Choroid plexus epithelial cell (primary cell): Measurements from ENCODE around the gene LYPD5.
A peak's percentile ranks its signal among the peaks of the same experiment; 100 is the strongest.

Experiments used
- DNase-seq: peaks from one replicate; pipeline ENCODE4 v3.0.0-alpha.2; 2010; ENCODE audit warnings: low read depth
- H3K4me3 ChIP-seq: 2 replicates; pipeline ENCODE4 v1.5.1; 2011; ENCODE audit warnings: low read depth, mild to moderate bottlenecking, control low read depth, low read length, moderate library complexity
- TF ChIP-seq, protein P1 (sequence below): conservative IDR thresholded peaks from 2 replicates; pipeline ENCODE4 v1.5.1; 2011; ENCODE audit warnings: low read depth, mild to moderate bottlenecking, control low read depth, inconsistent platforms, low read length, moderate library complexity

The LYPD5 gene

DNA sequence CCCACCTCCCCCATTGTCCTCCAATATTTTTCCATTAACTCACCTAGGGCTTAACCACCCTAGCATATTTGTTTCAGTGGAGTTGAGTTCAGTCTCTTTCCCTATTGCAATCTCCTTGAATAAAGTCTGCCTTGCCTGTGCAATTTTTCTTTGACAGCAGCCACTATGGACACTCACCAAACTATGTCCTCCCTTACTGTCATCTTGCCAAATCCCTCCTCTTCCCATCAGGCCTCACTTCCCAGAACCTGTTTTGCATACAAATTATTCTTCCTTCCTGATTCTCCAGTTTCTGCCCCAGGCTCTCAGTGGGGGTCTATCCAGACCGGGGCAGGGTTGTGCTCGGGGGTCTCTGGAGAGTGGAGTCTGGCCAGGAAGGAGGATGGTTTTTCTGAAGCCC is 2.2 kb upstream of the LYPD5 start:
- DNase-seq: no peak
- TF ChIP-seq, protein P1, sequence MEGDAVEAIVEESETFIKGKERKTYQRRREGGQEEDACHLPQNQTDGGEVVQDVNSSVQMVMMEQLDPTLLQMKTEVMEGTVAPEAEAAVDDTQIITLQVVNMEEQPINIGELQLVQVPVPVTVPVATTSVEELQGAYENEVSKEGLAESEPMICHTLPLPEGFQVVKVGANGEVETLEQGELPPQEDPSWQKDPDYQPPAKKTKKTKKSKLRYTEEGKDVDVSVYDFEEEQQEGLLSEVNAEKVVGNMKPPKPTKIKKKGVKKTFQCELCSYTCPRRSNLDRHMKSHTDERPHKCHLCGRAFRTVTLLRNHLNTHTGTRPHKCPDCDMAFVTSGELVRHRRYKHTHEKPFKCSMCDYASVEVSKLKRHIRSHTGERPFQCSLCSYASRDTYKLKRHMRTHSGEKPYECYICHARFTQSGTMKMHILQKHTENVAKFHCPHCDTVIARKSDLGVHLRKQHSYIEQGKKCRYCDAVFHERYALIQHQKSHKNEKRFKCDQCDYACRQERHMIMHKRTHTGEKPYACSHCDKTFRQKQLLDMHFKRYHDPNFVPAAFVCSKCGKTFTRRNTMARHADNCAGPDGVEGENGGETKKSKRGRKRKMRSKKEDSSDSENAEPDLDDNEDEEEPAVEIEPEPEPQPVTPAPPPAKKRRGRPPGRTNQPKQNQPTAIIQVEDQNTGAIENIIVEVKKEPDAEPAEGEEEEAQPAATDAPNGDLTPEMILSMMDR: no peak
- H3K4me3 ChIP-seq: no peak overlapping the region

DNA sequence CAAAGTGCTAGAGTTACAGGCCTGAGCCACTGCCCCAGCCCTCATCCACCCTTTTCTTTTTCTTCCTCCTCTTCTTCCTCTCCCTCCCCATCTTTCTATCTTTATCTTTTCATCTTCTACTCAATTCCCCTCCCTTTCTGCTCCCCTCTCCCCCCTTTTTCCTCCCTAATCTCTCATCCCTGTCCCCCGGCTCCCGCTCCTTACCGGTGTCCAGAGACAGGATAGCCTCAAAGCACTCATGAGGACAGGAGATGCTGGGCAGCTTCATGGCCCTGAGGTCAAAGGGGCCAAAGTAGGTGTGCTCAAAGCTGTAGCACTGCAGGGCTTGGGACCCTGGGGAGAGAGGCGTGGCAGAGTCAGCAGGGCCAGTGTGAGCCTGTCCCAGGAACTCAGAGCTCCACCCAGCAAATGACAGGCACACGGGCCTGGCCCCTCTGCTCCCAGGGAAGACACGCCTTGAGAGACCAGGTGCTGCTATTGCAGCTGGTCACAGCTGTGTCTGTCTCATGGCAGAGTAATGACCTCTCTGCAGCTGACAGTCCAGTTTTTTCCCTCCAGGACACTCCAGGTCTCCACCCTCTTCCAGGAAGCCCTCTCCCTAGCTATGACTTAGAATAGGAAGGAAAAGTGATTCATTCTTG is 2.6 kb downstream of the LYPD5 start:
- DNase-seq: no peak
- H3K4me3 ChIP-seq: no peak overlapping the region
- TF ChIP-seq, protein P1: no peak

DNA sequence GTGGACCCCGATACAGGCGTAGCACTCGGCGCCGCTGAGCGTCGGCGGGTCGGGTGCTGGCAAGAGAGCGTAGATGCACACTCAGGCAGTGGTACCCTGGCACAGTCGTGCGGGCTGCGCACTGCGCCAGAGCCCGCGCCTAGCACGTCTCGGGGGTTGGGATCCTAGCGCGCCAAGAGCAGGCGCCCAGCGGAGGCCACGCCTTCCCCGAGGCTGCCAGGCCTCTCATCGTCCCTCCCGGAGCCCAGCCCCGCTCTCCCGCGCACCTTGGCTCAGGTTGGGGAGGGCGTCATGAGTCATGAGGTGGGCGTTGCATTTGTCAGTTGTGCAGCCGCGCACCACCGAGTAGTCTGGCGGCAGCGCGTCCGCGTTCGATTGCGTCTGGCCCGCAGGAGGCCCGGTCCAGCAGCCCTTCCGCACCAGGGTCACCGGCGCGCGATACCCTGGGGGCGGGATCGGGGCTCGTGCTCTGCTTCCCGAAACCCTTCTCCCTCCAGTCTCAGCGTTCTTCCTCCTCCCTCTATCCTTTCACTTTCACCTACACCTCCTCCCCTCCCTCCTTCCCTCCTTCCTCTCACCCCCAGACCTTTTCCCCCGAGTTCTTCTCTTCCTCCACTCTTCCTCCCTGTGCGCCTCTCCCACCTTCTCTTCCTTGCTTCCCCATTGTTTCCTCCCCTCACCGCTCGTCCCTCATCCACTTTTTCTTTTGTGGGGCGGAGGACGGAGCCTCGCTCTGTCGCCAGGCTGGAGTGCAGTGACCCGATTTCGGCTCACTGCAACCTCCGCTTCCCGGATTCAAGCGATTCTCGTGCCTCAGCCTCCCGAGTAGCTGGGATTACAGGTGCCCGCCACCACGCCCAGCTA is 3.5 kb downstream of the LYPD5 start:
- DNase-seq: no peak
- TF ChIP-seq, protein P1: no peak

DNA sequence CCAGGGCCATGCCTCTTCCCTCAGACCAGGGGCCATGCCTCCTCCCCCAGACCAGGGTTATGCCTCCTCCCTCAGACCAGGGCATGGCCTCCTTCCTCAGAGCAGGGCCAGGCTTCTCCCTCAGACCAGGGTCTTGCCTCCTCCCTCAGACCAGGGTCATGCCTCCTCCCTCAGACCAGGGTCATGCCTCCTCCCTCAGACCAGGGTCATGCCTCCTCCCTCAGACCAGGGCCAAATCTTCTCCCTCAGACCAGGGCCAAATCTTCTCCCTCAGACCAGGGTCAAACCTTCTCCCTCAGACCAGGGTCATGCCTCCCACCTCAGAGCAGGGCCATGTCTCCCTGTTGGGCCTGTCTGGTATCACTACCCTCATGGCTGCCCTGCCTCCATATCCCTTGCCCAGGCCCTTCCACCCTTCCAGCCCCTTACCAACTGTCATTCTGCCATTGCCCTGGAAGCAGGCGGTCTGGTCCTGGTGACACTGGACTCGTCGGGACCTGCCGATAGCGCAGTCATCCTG is 4.2 kb downstream of the LYPD5 start:
- H3K4me3 ChIP-seq: peak overlapping the region; percentile 60
- TF ChIP-seq, protein P1: no peak
- no peak for DNase-seq

More for the DNA sequence above, 3.5 kb downstream of the LYPD5 start:
- peak overlapping the region; percentile 60 for H3K4me3 ChIP-seq

GRCh38 chr19:43797556-43797955 is 4.7 kb downstream of the LYPD5 start:
- no peak overlapping the region for H3K4me3 ChIP-seq
- no peak for DNase-seq
- TF ChIP-seq, protein P1: no peak

GRCh38 chr19:43797118-43797517 is 5.1 kb downstream of the LYPD5 start:
- no peak for DNase-seq

More at GRCh38 chr19:43797118-43797517, 5.1 kb downstream of the LYPD5 start:
- H3K4me3 ChIP-seq: no peak overlapping the region
- TF ChIP-seq, protein P1: no peak
